Measurements from ENCODE around the gene STBD1.
"Not testable (repeated sequence)": the region's sequence is repeated elsewhere in the genome, so short reads cannot be mapped to it uniquely, and the experiment has no call there.

Gene STBD1

DNA sequence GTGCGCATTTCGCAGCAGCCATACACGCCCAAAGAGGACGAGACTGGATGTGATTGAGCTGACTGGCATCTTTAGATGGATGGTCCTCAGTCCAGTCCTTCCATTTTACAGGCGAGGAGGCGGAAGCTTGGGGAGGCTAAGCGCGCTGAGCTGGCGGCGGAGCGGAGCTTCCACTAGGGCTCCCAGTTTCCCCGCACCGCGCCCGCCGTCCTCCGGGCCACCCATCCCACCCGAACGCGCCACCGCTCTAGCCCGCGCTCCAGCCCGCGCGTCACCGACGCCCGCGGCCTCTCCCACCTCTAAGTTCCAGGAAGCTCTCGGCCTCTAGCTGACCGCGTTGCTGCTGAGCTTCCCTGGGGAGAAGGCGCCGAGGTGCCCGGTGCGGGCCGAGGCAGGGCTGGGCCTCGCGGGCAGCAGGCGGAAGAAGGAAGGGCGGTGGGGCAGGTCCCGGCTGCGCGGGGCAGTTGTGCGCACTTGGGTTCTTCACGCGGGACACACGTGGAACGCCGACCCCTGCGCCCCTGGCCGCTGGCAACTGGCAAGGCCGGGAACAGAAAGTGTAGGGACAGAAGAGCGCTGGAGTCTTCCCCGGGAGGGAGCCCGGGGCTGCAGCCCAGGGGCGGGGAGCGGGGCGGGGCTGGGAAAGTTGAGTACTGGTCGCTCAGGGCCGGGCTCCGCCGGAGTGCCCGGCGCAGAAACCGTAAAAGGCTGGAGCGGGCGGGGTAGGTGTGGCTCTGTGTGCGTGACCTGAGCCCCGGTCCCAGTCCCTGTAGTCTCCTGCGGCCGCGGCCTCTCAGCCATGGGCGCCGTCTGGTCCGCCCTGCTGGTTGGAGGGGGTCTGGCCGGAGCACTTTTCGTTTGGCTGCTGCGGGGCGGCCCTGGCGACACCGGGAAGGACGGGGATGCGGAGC lies at the start of gene STBD1:
STBD1 (plus strand) TSS at position 763 of the 911 bp plus-strand sequence; CDS start at position 800, 37 bp downstream.
- peak; percentile 46 for DNase-seq

GRCh38 chr4:76256968-76257367 lies 49.6 kb upstream of the STBD1 start:
- DNase-seq, result no peak

DNA sequence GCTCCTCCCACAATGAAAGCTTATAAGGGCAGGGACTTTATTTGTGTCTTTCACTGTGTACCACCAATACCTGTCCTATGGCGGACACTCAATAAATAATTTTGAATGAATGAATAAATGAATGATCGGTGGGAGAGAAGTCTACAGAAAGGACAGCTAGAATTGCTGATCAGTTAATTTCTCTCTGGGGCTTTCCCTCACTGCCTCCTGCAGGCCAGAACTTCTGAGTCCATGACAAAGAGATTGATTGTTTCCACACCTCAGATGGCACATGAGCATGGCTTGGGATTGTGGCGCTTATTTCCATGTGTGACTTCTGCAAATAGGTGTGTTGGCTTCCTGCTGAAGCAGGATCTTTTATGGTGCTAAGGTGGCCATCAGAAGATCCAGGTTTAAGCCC lies 48.7 kb upstream of the STBD1 start:
- no peak for DNase-seq

GRCh38 chr4:76260571-76260970 lies 46.0 kb upstream of the STBD1 start:
- DNase-seq, result no peak

DNA sequence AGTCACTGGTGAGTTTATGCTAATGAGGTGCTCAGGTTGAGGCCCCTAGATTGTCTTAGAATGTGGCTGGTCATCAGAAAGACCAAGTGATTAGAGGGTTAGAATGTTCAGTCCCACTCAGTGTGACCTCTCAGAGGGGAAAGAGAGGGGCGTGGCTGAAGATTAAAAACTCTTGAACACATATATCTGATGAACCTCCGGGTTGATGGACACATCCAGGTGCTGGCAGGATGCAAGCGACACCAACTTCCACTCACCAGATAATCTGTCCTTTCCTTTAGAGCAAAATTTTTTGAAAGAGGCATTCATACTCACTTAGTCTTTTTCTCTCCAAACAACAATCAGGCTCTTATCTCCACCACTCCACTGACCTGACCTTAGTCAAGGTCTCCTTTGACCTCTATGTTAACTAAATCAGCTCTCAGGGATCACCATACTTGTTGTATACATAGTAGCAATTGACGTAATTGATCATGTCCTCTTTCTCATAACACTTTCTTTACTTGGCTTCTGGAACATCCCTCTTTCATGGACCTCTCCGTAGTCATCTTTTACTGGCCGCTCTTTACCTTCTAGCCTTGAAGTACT lies 40.8 kb upstream of the STBD1 start:
- no peak for DNase-seq

- DNase-seq, result no peak
Observed at GRCh38 chr4:76266627-76267026, 39.9 kb upstream of the STBD1 start.

- DNase-seq, result no peak
Observed at GRCh38 chr4:76267811-76268210, 38.7 kb upstream of the STBD1 start.

- no peak for DNase-seq
Observed at GRCh38 chr4:76270244-76271175, 36.0 kb upstream of the STBD1 start.

- no peak for DNase-seq
Observed at GRCh38 chr4:76271248-76271647, 35.3 kb upstream of the STBD1 start.

- no peak for DNase-seq
Observed at GRCh38 chr4:76272073-76272472, 34.5 kb upstream of the STBD1 start.

GRCh38 chr4:76272582-76272981 lies 34.0 kb upstream of the STBD1 start:
- no peak for DNase-seq

DNA sequence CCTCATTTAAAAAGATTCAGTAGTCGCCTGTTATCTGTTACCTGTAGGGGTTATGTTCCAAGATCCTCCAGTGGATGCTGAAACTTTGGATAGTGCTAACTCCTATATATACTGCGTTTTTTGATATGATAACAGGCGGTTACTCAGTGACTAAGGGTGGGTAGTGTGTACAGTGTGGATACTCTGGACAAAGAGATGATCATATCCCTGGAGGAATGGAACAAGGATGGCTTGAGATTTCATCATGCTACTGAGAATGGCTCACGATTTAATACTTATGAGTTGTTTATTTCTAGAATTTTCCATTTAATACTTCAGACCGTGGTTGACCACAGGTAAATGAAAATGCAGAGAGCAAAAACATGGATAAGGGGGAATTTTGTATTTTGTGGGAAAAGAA lies 33.5 kb upstream of the STBD1 start:
- no peak for DNase-seq

DNA sequence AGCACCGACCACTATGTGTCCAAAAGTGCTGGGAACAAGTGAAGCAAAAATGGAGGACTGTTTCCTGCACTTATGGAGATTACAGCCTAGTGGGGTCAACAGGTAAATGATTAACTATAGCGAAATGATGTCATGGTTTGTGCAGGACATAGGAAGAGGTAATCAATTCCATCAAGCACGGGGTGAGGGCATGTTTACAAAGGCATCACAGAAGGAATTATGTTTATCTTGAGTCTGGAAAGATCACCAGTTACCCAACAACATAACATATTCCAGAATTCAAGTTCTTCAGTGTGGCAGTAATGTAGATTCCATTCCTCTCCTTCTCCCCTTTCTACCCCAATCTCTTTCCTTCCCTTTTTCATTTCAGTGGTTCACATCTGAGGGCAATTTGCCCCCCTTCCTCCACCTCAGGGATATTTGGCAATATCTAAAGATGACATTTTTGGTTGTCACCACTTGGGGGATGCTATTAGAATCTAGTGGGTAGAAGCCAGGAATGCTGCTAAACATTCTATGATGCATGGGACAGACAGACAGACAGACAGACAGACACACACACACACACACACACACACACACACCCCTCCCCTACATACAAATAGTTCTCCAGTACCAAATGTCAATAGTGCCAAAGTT lies 30.9 kb upstream of the STBD1 start:
- no peak for DNase-seq

- DNase-seq, result no peak
Observed at GRCh38 chr4:76276813-76277212, 29.7 kb upstream of the STBD1 start.

GRCh38 chr4:76277667-76278066 lies 28.9 kb upstream of the STBD1 start:
- DNase-seq, result no peak

DNA sequence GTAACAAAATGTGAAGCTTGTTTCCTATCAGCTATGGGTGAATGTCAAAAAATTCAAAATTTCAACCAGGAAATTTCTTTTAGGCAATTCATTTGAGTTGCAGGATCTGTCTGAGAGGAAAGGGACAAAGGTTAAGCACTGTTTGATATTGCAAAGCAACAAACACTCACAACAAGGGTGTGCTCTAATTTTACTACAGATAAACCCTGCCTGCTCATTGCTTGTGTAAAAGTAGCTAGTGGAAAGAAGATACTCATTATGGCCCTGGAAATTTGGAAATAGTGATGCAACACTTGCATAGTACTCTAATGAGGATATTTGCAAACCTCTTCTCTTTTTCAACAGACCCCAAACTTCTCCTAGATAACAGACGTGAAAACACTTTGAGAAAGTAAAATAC lies 27.9 kb upstream of the STBD1 start:
- no peak for DNase-seq

- peak; percentile 13 for DNase-seq
Observed at GRCh38 chr4:76279462-76279861, 27.1 kb upstream of the STBD1 start.

DNA sequence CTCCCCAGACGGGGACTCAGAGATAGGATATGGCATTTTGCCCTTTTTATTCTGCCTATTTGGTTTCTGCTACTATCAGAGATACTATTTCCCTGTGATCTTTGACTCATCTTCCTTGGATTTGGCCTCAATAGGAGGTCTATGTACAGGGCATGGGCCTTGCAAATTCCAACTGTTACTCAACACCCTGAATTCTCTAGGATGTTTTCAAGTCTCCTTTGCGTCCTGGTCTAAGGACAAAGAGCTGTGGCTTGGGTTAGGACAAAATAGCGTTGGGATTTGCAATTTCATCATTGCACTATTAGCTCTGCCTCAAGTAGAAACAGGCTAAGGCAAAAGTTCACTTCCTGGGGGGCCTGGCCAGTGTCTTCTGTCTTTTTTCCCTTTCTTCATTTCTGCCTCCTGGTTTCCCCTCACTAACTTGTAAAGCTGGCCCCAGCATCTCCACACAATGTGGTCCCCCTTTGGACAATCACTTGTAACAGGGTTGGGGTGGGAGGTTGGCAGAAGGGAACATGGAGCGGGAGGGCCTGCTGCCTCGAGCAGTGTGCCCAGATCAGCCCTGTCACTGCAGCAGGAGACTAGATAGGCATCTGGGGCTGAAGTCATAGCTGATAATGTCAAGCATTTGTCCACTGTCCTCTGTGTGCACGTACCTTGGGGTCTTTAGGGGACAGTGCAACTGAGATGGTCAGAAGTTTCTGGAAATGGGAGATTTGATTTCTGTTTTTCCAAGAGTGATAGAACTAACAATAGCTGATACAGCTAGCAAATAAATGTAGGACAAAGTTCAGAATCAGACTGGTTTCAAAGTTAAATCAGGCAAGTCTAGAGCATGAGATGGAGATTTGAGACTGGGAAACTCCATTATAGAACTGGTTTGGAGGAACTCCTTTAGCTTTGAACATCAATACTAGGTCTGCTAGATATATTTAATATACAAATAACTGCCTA lies 25.8 kb upstream of the STBD1 start:
- no peak for DNase-seq

DNA sequence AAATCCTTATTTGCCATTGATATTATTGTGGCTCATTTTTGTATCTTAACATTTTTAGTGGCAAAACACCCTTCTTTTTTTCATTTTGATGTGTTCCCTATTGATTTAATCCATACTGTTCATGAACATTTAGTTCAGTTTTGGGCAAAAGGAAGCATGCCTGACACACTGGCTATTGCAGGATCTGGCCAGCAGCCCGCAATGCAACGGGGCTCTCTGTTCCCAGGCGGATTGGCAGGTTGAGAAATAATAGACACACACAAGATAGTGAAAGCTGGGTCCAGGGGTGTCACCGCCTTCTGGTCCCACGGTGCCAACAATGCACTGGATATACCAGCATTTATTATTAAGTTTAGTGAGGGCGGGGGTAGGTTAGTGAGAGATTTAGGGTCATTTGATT lies 24.9 kb upstream of the STBD1 start:
- not testable (repeated sequence) for DNase-seq

- DNase-seq, result no peak
Observed at GRCh38 chr4:76282941-76283689, 23.4 kb upstream of the STBD1 start.

GRCh38 chr4:76283900-76284299 lies 22.6 kb upstream of the STBD1 start:
- DNase-seq, result no peak

Measured in NK-92 treated with Interleukin-12 subunit alpha and Interleukin-12 subunit beta, amount 100 ng/mL, for 24 hours (cell line).